ENCODE results near the gene SLC34A2.
"Not testable (repeated sequence)": the region's sequence is repeated elsewhere in the genome, so short reads cannot be mapped to it uniquely, and the experiment has no call there.

Gene SLC34A2

GRCh38 chr4:25654971-25655963 lies at the start of gene SLC34A2:
SLC34A2 (plus strand) TSS chr4:25655851; CDS start chr4:25662501, 6,650 bp downstream.
- DNase-seq (ENCODE audit: low read depth): no peak

DNA sequence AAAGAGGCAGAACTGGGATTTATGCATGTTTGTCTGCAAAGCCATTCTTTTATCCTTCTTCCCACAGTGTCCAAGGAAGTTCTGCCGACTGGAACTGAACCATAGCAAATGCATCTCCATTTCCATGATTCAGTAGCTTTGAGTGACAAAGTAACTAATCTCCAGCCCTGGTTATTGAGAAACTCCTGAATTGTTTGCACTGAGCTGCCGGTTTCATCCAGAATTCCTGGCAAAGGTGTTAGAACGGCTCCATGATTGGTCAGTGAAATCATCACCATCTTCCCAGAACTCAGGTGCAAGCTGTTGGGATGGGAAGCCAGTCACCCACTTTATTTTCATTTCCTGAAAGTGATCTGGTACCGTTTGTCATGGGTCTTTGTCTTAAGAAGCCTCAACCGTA lies 47.0 kb upstream of the SLC34A2 start:
- no peak for DNase-seq (ENCODE audit: low read depth)

GRCh38 chr4:25609976-25610375 lies 45.7 kb upstream of the SLC34A2 start:
- no peak for DNase-seq (ENCODE audit: low read depth)

DNA sequence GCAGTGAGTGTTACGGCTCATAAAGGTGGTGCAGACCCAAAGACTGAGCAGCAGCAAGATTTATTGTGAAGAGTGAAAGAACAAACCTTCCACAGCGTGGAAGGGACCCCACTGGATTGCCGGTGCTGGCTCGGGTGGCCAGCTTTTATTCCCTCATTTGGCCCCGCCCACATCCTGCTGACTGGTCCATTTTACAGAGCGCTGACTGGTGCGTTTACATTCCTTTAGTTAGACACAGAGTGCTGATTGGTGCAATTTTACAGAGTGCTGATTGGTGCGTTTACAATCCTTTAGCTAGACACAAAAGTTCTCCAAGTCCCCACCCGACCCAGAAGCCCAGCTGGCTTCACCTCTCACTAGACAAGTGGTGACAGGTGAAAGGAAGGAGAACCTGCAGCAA lies 42.0 kb upstream of the SLC34A2 start:
- DNase-seq (ENCODE audit: low read depth): not testable (repeated sequence)

DNA sequence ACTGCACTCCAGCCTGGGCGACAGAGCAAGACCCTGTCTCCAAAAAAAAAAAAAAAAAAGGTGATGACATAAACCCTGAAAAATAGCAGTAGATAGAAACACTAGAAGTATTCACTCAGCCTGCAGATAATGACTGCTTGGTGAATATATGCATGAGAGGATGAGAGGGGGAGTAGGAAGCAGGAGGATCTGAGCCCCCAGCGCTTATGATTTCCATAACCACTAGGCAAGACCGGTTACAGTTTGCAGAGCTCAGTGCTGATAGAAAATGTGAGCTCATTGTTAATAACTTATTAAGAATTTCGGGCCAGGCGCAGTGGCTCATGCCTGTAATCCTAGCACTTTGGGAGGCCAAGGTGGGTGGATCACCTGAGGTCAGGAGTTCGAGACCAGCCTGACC lies 40.8 kb upstream of the SLC34A2 start:
- no peak for DNase-seq (ENCODE audit: low read depth)

- DNase-seq (ENCODE audit: low read depth): no peak
These were observed 34.4 kb upstream of the SLC34A2 start for GRCh38 chr4:25621027-25621930.

DNA sequence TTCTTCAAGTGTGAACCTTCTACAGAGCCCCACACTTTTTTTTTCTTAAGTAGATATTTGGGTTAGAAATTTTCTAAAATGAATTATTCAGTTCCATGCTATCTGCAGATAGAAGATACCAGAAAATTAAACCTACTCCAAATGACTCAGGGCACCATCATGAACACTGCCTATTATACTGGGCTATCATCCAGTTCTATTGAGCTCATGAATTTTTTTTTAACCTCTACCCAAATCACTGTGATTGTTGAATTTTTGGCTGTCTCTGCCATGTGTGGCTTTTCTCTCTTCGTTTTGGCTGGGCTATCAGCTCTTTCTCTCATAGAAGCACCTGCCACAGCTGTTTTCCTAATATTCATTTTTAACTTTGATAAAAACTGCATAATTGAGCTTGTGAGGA lies 31.0 kb upstream of the SLC34A2 start:
- DNase-seq (ENCODE audit: low read depth): no peak

- no peak for DNase-seq (ENCODE audit: low read depth)
These were observed 27.2 kb upstream of the SLC34A2 start for GRCh38 chr4:25628451-25628850.

DNA sequence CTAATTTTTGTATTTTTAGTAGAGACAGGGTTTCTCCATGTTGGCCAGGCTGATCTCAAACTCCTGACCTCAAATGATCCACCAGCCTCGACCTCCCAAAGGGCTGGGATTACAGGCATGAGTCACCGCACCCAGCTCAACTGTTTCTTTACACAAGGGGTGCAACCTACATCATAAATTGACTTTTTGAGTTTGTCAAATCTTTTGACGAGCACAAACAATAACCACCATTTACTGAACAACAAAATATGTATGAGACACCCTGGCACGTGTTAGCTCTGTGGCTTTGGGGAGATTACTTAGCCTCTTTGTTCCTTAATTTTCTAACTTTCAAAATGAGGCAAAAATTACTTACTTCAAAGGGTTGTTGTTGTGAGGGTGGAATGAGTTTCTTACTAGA lies 23.5 kb upstream of the SLC34A2 start:
- DNase-seq (ENCODE audit: low read depth): no peak

GRCh38 chr4:25633541-25633940 lies 22.1 kb upstream of the SLC34A2 start:
- no peak for DNase-seq (ENCODE audit: low read depth)

- DNase-seq (ENCODE audit: low read depth): no peak
These were observed 20.1 kb upstream of the SLC34A2 start for GRCh38 chr4:25635501-25635900.

DNA sequence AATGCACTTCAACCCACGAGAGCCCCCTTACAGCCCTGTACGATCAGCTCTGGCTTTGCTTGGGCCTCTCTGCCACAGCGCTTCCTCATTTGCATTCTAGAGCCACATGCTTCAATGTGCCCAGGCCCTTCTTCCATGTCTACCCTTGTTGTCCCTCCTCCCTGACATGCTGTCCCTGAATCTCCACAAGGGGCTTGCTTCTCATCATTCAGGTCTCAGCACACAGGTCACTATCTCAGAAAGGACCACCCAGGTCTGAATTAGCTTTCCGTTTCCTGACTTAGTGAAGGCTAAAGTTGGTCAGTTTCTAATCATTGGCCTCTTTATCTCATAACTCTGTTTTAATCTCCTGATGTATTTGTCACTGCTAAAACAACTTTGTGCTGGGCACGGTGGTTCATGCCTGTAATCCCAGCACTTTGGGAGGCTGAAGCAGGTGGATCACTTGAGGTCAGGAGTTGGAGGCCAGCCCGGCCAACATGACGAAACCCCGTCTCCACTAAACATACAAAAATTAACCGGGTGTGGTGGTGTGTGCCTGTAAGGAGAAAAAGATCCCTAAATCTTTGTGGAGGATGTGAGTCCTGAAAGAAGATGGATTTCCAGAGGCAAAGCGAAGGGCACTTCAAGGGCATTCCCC lies 17.9 kb upstream of the SLC34A2 start:
- no peak for DNase-seq (ENCODE audit: low read depth)

GRCh38 chr4:25638221-25638601 lies 17.4 kb upstream of the SLC34A2 start:
- no peak for DNase-seq (ENCODE audit: low read depth)

- no peak for DNase-seq (ENCODE audit: low read depth)
These were observed 16.8 kb upstream of the SLC34A2 start for GRCh38 chr4:25638806-25639205.

GRCh38 chr4:25650311-25650710 lies 5.3 kb upstream of the SLC34A2 start:
- no peak for DNase-seq (ENCODE audit: low read depth)

GRCh38 chr4:25651682-25652081 lies 4.0 kb upstream of the SLC34A2 start:
- DNase-seq (ENCODE audit: low read depth): no peak

DNA sequence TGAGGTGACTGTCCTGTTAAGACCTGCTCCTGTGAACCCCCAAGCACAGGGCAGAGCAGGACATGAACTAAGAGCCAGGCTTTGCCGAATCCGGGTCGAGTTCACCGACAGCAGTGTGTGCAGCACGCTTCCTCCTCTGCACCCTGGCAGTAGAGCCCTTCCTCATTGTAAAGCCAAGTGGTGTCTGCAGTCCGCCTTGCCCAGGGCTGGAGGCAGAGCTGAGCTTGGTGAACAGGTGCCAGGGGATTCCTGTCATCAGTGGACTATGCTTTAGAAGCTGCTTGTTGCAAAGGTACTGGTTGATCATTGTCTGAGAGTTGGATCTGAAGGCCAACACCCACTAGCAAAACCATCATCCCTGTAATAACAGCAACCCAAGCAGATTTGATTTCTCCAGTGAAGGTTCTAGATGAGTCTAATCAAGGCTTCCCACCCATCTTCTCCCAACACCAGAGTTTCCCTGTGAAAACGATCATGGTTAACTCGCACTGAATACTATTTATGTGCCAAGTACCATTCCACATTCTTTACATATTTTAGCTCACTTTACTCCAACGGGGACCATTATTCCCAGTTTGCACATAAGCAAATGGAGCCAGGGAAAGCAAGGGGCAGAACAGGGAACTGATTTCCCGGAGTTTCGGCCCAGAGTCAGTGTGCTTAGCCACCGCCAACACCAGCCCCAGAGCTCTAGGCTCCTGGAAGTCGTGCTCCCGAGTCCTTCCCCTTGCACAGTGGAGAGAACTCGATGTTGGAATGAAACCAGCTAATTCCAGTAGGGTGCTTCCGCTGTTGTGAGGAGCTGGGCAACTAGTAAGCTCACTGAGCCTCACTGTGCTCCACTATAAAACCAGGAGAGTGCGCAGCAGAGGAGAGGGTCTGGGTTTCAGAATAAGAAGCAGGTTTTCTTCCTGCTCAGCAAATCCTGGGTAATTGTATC lies 1.4 kb upstream of the SLC34A2 start:
- DNase-seq (ENCODE audit: low read depth): no peak

- no peak for DNase-seq (ENCODE audit: low read depth)
These were observed 380 bp downstream of the SLC34A2 start for GRCh38 chr4:25656031-25656430.

DNA sequence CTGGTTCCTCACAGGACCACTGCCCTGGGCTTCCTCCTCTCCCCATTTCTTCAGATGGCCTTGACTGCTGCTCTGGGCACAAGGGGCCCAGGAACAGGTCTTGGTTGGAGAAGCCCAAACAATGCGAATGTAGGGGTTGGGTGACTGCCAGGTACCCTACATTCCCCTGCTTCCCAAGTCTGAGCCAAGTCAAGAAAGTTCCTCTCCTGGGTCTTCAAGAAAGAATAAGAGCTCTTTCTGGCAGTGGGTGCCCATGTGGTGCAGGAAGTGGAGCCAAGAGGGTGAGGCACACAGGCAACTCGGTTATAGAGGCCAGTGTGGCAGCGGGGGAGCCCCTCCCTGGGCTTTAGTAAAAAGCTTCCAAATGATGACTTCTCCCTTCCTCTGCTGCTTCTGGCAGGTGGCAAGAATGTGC lies 2.7 kb downstream of the SLC34A2 start:
- DNase-seq (ENCODE audit: low read depth): no peak

- no peak for DNase-seq (ENCODE audit: low read depth)
These were observed 3.1 kb downstream of the SLC34A2 start for GRCh38 chr4:25658777-25659176.

DNA sequence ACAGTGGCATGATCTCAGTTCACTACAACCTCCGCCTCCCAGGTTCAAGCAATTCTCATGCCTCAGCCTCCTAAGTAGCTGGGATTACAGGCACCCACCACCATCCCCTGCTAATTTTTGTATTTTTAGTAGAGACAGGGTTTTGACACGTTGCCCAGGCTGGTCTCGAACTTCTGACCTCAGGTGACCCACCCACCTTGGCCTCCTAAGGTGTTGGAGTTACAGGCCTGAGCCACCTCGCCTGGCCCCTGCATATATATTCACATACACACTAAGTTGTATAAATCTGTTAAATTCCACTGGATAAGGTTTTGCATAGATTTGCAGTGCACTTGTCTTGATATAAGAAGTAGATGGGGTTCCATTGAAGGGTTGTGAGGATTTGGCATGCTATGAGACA lies 5.8 kb downstream of the SLC34A2 start:
- not testable (repeated sequence) for DNase-seq (ENCODE audit: low read depth)

All from stimulated activated CD8-positive, alpha-beta memory T cell treated with anti-CD3 and anti-CD28 coated beads, Interleukin-4, amount 100 ng/mL, for 24 hours (primary cell).